ENCODE results near the gene UBE2E2.
"Not testable (repeated sequence)": the region's sequence is repeated elsewhere in the genome, so short reads cannot be mapped to it uniquely, and the experiment has no call there.

The UBE2E2 gene

DNA sequence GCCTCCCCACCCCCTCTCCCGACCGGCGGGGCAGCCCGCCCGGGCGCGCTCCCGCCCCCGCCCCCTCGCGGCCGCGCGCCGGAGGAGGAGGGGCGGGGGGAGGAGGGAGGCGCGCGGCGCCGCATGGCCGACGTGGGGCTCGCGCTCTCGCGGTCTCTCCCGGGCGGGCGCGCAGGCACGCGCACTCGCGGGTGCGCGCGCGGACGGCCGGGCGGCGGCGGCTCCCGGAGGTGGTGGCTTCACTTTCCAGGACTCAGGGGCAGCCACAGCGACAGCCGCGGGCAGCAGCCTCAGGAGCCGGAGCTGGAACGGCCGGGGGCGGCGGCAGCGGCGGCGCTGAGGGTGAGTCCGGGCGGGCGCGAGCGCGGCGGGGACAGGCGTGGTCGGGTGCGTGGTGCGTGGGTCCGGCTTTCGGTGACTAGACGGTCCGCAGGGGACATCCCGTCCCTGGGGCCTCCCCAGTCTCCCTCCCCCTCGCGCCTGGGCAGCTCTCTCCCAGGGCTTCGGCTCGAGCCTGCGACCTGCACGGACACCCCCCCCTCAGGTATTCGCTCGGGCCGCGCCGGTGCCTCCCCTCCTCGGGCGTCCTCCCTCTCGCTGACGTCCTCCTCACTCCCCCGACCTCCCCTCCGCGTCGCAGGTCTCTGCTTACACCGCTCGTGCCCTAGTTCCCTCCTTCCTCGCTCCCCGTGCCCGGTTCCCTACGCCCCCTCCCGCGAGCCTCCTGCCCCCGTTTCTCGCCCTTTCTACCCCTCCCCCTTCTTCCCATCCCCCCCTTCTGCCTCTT, at the start of gene UBE2E2:
TSS of gene UBE2E2 (plus strand) at position 407 of the 787 bp plus-strand sequence.
- FAIRE-seq (peak; percentile 79), DNase-seq (ENCODE audit: low spot score) (peak; percentile 97)

DNA sequence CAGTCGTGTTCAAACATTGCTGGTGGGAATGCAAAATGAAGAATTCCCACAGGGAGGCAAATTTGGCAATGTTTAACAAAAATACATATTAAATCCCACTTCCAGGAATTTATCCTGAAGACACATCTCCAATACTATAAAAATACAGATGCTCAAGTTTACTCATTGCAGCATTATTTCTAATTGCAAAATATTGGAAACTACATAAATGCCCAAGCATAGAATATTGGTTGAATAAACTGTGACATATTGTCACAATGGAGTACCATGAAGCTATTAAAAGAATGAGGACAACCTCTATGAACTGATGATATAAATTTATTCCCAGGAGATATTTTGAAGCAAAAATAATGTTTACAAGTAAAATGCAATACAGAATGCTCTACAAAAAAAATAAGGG, 49.7 kb upstream of the UBE2E2 start:
- no peak for DNase-seq (ENCODE audit: low spot score)
- FAIRE-seq: no peak

DNA sequence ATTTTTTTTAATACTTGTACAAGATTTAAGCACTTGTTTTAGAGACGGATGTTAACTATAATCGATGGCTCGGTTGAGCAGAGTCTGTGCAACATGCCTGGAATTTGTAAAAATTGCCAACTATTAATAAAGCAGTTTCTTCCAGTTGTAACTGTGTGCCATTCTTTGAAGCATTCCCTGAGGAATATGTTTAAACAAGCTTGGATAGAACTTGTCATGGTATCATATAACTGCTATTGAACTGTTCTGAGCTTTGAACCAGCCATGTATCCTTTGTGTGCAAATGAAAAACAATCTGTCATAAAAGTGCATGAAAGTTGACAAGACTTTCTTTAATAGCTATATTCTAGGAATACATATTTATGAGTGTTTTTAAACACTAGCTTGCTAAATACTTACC, 45.8 kb upstream of the UBE2E2 start:
- FAIRE-seq (no peak), DNase-seq (ENCODE audit: low spot score) (no peak)

DNA sequence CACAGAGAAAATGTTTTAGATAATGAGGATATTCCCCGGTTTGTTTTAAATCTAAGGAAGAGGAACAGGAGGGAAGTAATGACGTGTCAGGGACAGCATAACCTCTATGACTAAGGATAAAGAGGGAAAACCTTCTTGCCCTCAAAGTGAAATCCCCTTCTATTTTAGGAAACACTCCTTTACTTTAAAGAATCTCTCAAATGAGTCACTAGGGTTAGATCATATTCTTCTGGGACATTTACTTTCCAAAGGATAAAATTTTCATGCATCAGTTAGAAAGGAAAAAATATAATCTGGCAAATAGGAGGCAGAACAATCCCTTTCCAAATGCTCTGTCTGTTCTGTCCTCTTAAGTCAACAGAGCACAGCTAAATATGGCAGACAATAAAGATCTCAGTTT, 43.2 kb upstream of the UBE2E2 start:
- peak; percentile 40 for FAIRE-seq

DNA sequence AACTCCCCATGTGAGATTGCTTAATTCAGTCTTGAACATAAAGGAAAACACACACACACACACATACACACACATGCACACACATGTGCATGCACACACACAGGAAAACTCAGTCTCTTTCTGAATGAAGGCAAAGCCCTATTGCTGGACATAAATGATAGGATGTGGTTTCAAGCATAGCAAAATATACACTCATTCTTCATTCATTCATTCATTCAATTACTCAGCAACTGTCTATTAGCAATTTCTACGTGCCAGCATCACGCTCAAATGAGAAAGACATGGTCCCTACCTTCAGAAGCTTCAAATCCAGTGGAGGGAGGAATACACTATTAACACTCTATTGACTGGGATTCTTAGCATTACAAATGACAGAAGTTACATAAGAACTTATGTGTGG, 41.8 kb upstream of the UBE2E2 start:
- no peak for DNase-seq (ENCODE audit: low spot score)
- FAIRE-seq: peak; percentile 77

More for the DNA sequence above, 43.2 kb upstream of the UBE2E2 start:
- DNase-seq (ENCODE audit: low spot score): peak; percentile 64

DNA sequence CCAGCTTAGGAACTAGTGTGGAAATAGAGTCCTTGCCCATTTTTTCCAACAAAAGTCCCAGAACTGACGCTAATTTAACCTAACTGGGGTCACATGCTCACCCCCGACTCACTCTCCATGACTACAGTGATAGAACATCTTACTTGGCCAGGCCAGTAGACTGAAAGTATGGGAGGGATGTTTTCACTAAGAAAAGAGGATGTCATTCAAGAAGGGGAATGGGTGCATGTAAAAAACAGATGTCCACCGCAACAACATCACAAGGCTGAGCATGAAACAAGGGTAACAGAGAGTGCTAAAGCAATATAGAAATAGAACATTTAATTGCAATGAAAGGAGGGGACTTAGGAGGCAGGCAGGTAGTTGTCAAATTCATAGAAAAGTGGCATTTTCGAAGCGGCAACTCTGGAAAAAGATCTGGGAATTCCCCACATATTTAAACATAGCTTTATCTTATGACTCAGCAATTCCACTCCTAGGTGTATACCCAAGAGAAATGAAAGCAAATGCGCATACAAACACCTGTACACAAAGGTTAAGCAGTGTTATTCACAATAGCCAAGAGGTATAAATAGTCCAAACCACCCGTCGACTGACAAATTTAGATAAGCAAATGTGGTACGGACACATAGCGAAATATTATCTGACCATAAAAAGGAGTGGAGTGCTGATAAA, 41.1 kb upstream of the UBE2E2 start:
- peak; percentile 9 for FAIRE-seq
- no peak for DNase-seq (ENCODE audit: low spot score)

DNA sequence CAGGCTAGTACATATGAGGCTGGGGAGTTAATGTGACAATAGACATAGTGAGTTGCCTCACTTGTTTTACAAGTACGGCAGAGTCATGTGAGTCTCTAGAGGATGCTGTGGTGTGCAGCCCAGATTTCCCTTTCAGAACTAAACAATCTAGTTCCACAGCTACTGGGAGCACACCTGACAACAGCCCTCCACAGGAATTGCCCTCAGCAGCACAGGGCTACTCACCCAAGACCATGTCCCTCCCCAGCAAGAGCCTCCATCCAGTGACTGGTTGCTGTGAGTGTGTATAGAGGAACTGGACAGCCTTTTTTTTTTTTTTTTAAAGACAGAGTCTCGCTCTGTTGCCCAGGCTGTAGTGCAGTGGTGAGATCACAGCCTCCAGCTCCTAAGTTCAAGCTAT, 40.2 kb upstream of the UBE2E2 start:
- no peak for FAIRE-seq
- DNase-seq (ENCODE audit: low spot score): no peak

DNA sequence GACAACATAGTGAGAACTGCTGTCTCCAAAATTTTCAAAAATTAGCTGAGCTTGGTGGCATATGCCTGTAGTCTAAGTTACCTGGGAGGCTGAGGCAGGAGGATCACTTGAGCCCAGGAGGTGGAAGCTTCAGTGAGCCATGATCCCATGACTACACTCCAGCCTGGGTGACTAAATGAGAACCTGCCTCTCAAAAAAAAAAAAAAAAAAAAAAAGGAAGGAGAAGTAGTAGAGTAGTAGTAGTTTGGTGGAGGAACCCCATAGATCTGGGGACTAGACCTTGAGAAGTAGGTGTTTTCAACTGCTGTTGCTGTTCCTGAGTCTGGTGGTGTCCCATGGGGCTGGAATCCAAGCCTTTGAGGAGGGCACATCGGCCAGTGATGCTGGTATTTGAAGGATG, 38.4 kb upstream of the UBE2E2 start:
- FAIRE-seq: no peak

DNA sequence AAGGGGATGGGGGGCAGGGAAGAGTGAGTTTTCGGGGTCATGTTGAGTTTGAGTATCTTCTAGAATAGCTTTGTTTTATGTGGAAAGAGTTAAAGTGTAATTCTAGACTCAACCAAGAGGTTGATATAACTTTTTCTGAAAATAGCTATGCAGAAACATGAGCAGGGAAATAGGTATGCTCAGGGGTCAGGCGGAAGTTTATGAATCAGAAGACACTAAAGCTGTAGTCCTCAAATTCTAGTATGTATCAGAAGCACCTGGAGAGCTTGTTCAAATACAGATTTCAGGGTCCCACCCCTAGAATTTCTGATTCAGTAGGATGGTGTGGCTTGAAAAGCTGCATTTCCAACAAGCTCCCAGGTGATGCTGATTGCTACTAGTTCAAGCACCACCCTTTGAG, 37.6 kb upstream of the UBE2E2 start:
- DNase-seq (ENCODE audit: low spot score): no peak
- no peak for FAIRE-seq

More for the DNA sequence above, 38.4 kb upstream of the UBE2E2 start:
- DNase-seq (ENCODE audit: low spot score): no peak

DNA sequence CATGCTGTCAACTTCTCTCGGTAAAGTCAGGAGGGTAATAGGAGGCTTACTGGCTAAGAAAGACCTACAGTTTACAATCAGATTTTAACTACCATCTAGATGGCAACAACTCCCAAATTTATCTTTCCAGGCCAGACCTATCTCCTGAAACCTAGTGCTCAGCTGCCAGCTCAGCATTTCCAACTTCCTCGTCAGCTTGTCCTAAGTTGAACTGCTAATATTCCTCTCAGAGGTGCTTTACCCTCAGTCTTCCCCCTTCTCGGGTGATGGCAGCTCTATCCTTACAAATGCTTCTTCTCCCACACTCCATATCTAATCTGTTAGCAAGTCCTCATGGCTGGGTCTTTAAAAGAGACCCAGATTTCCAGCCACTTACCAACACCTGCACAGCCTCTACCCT, 36.9 kb upstream of the UBE2E2 start:
- FAIRE-seq: no peak
- no peak for DNase-seq (ENCODE audit: low spot score)

DNA sequence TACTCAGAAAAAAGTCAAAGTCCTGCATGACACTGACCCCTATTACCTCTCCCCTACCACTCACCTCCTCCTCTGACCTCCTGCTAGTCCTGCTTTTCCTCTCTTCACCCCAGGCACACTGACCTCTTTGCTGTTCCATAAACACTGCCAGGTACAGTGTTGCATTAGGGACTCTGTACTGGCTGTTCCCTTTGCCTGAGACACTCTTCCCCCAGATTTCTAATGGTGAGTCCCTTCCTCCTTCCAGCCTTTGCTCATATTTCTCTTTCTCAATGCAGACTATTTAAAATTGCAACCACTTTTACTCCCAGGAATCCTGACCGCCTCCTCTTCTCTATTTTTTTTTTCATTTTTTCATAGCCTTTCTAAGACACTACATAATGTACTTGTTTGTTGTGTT, 36.3 kb upstream of the UBE2E2 start:
- no peak for FAIRE-seq

DNA sequence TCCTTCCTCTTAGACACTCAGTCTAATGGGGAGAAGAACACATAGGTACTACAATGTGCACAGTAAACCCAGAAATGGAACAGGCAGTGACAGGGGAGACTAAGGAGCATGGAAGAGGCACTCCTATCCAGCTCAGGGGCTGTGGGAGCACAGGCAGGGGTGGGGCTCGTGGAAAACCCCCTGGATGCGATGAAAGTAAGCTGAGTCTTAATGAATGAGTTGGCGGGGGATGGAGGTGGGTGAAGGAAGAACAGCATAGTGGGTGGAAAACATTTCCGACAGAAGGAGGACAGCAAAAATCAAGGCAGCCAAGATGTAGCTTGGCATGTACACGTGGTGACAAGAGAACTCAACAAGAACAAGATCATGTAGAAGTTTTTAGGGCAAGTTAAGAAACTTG, 33.6 kb upstream of the UBE2E2 start:
- FAIRE-seq (no peak), DNase-seq (ENCODE audit: low spot score) (no peak)

More for the DNA sequence above, 36.3 kb upstream of the UBE2E2 start:
- DNase-seq (ENCODE audit: low spot score): no peak

DNA sequence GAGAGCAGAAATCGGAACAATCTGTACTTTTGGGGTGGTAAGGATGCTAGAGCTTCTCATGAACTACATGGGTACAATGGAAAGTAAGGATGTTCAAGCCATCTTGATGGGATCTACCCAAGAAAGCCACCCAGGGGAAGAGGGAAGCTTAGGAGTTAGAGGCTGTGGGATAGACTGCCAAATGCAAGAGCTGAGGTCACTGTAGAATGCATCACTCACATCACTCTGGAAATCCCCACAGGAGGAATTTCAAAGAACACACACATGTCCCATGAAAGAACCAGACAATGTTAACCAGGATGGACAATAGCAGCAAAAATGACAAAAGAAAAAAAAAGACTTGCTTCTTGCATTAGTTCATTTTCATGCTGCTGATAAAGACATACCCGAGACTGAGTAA, 32.8 kb upstream of the UBE2E2 start:
- no peak for FAIRE-seq

DNA sequence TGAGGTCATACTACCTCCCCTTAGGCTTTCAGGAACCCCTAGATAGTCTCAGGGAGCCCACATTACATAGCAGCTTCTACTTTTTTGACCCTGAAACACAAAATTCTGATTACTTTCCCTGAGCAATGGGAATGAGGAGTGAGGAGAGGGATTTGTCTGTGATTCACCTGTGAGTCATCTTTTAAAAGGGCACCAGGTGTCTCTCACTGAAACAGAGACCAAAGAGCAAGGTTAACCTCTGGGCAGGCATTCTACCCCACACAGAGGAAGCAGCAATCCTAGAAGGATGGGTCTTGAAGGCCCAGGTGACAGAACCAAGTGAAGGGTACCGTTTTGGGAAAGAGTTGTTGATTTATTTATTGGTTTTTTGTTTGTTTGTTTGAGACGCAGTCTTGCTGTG, 31.1 kb upstream of the UBE2E2 start:
- DNase-seq (ENCODE audit: low spot score): peak; percentile 56
- FAIRE-seq: no peak

More for the DNA sequence above, 32.8 kb upstream of the UBE2E2 start:
- no peak for DNase-seq (ENCODE audit: low spot score)

DNA sequence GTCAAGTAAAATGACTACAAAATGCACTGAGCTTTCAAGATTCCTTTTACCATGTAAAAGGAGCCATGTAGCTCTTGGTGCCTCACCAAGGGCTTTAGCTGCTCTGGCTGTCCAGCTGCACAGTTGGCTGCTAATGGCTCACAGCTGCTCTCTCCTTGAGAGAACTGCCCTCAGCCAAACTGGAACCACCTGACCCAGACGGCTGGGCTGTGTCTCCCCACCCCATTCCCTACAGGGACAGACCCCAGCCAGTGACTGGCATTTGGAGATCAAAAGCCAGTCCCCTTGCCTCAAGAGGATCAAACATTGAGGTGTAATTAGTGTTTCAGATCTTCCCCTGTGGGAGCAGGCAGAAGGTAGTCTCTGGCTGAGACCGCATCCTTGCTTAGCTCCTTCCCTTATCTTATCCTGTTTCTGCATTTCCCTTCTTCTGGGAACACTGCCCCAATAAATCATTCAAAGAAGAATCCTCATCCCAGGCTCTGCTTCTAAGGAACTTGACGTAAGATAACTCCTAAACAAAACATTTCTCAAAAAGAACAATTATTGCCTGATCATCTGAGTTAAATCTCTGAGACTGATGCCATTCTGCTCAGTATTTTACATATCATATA, 28.6 kb upstream of the UBE2E2 start:
- DNase-seq (ENCODE audit: low spot score) (no peak), FAIRE-seq (no peak)

DNA sequence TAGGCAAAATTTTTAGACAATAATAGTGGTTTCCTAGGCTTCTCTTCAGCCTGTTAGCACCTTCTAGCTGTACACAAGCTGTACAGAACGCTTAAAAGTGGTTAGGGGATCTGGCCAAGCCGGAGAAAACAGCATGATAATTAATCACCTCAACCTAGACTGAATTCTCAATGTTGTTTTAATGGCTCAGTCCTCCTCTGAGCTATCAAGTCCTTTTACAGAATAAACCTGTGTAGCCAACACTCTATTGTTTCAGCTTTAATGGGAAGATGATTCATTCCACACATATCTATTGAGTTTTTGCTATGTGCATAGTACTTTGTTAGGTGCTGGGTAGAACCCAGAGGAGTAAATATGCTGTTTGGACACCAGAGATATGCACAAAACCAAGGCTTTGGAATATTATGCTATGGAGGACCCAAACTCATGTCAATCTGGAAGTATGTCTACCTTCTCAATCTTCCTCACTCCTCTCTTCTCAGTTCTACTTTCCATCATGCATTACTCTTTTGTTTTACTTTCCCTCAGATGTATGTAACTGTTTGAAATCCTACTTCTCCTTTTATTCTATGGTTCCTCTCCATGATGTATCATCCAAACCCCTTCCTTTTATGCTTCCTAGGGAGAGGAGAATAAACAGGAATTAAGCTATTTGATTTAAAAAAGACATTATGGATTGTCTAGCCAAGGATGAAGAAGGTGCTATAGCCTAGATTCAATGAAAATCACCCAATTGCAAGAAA, 27.6 kb upstream of the UBE2E2 start:
- no peak for FAIRE-seq
- DNase-seq (ENCODE audit: low spot score): no peak

DNA sequence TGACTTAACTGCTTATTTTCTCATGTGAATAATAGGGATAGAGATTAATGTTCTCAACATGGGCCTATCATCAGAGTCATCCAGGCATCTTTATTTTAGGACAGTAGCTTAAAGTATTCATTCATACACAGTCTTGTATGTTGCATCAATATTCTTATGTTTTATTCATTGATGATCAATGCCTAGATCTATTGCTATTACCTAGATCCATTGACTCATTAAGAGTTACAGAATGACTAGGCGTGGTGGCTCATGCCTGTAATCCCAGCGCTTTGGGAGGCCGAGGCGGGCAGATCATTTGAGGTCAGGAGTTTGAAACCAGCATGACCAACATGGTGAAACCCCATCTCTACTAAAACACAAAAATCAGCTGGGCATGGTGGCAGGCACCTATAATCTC, 26.3 kb upstream of the UBE2E2 start:
- FAIRE-seq; DNase-seq (ENCODE audit: low spot score): not testable (repeated sequence)

DNA sequence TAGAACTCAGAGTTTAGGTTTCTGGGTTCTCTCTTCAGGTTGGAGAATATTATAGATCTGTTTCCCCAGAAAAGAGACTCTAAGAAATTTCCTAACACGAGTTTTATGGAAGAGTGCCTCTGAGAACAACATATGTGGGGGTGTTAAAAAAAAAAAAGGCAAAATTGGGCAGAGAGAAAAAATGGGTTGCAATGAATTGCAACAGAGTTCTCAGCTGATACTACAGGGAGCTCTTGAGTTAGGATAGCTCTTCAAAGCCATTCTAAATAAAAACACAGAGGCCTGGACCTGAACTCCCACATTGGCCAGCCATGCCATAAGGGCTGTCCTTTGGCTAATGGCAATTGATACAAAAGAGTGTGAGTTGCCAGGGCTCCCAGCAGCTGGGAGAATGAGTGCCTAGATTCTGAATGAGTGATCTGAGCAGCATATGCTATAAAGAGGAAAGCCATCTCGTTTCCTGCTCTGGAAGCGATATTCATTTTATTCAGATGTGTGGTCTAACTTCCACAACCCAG, 20.1 kb upstream of the UBE2E2 start:
- FAIRE-seq: no peak

DNA sequence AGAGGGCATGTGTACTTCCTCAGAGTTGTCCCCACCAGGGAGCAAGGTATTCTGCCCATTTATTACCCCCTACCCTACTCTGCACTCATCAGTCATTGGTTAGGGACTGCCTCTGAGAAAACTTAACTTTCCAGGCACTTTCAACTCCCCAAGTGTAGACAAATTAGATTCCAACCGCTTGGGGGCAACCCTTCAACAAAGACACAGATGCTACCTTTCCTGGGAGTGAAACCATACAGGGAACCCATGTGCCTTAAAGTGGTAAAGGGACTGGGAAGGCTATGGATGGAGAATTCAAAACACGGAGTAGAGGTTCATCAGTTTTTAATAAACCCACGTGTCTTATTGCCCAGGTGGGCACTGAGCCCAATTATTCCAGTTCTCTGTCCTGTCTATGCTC, 19.4 kb upstream of the UBE2E2 start:
- FAIRE-seq (peak; percentile 46), DNase-seq (ENCODE audit: low spot score) (peak; percentile 70)

More for the DNA sequence above, 20.1 kb upstream of the UBE2E2 start:
- no peak for DNase-seq (ENCODE audit: low spot score)

DNA sequence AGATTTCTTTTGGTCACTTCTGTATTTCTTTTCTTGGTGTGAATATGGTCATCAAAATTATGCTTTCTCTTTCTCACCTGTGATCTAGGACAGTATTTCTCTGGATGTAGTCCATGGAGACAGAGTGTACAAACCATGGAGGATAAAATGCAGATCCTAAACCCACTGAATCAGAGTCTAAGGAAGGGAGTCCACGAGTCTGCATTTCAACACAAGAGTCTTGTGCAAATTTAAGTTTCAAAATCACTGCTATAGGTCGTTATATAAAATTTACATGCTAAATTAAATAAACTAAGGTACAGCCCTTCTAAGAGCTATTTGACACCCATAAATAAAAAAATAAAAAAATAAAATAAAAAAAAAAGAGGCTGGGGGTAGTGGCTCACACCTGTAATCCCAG, 17.3 kb upstream of the UBE2E2 start:
- no peak for FAIRE-seq
- DNase-seq (ENCODE audit: low spot score): no peak

DNA sequence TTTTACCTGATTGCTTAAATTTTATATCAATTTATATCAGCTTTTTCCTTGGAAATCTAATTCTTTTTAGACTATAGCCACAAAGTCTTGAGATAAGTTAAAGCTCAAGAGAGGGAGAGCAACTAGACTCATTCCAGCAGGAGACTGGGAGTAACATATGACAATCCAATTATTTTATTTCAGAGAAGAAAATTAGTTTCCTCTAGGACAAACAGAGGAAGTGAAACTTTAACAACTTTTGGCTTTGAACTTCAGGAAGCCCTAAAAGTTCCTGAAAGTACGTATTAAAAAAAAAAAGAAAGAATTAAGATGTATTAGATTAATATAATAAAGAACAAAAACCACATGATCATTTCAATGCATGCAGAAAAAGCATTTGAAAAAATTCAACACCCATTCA, 13.9 kb upstream of the UBE2E2 start:
- no peak for FAIRE-seq
- no peak for DNase-seq (ENCODE audit: low spot score)
